ENCODE data around the gene ZNF316. TPM values are rescaled to one million over a fixed set of nuclear protein-coding genes. Genes with fewer than 3 reads are reported as not detected.

ZNF316 gene
- total RNA-seq (2021), result 22.2 and 23.4 TPM in 2 replicates
- long read RNA-seq, partial matches to known transcripts, result 0 of 3 reads
- long read RNA-seq, other reads (novel, unspliced or antisense), result 3 of 3 reads

DNA sequence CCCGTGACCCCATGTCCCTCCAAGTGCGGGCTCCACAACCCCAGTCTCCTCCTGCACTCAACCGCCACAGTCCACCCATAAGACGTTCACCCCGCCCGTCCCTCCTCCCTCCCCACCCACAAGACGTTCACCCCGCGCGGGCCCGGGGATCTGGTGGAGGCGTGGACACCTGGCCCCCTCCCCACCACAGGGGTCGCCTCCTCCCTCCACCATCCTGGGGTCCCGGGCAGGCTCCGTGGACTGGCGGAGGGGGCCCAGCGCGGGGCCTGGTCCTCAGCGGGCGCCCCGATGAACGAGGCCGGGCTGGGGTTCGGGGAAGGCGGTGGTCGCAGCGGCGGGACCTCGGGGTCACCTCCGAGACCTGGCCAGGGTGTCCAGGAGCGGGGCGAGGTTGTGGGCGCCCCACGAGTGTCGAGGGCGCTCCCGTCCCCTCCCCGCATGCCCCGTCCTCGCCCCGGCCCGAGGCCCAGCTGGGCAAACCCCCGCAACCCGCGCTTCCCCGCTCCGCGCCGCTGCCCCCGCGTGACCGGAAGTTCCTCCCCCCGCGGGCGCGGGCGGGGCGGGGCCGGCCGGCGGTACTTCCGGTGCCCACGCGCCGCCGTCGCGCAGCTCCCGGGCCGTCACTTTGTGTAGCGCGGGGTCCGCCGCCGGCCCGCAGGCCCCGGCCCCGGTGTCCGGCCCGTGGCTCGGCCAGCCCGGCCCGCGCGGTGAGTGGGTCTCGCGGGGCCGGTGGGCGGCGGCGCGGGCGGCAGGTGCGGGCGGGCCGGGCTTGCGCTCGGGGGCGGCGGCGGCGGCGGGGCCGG lies at the start of gene ZNF316:
ZNF316 (plus strand) TSS at position 578 of the 803 bp plus-strand sequence. CDS start 5,092 bp downstream, outside the sequence.
- Histone ChIP-seq H3K27ac (ENCODE audit: insufficient read length, low read depth, low read length) (no peak within 1 kb of the TSS), H3K4me2 (ENCODE audit: insufficient read depth, insufficient read length, low read length) (peak within 1 kb of the TSS; percentile 57), H4K20me1 (ENCODE audit: control insufficient read depth, insufficient read depth, insufficient read length) (no peaks in the 10 kb centered on the region), H3K9ac (ENCODE audit: extremely low read depth, insufficient read length, low read length) (no peak within 1 kb of the TSS), H2BK120ac (ENCODE audit: low read depth, low read length, poor library complexity, severe bottlenecking) (no peak within 1 kb of the TSS), H3K79me1 (ENCODE audit: insufficient read depth, low read depth, low read length, poor library complexity, severe bottlenecking) (no peaks in the 10 kb centered on the region), H2BK12ac (ENCODE audit: insufficient read length, low read depth, low read length) (no peak within 1 kb of the TSS), H3K18ac (ENCODE audit: insufficient read length, low read depth, low read length) (no peak within 1 kb of the TSS), H2AK5ac (ENCODE audit: insufficient read length, low read length) (no peak within 1 kb of the TSS), H4K91ac (ENCODE audit: insufficient read length, low read depth, low read length) (no peak within 1 kb of the TSS), H2AFZ (ENCODE audit: low read length) (no peak within 1 kb of the TSS), H2BK15ac (ENCODE audit: low read depth, low read length) (no peak within 1 kb of the TSS), H3K79me2 (ENCODE audit: insufficient read depth, low read length) (no peaks in the 10 kb centered on the region), H4K8ac (replicated peaks; ENCODE audit: insufficient read length, low read depth, low read length) (no peak within 1 kb of the TSS), H4K5ac (ENCODE audit: insufficient read length, low read depth, low read length) (no peak within 1 kb of the TSS), H3K14ac (ENCODE audit: insufficient read depth, low read length) (0 out of 2 replicates have a peak within 1 kb of the TSS, but pooled peaks have one; percentile 2), H3K23me2 (ENCODE audit: insufficient read length, low read depth, low read length, poor library complexity, severe bottlenecking) (peaks cover 10% of the 10 kb centered on the region), H3K27me3 (ENCODE audit: insufficient read depth, low read length) (no peaks in the 10 kb centered on the region), H3K23ac (ENCODE audit: insufficient read length, low read depth, low read length) (no peak within 1 kb of the TSS), H3K56ac (ENCODE audit: insufficient read length, low read depth, low read length) (no peak within 1 kb of the TSS), H2BK5ac (ENCODE audit: insufficient read length, low read length) (no peak within 1 kb of the TSS), H3T11ph (ENCODE audit: low read length) (no peak within 1 kb of the TSS), H3K9me3 (ENCODE audit: control insufficient read depth, low read depth, low read length) (no peaks in the 10 kb centered on the region), H3K4ac (ENCODE audit: low read depth, low read length) (no peak within 1 kb of the TSS), H3K4me1 (ENCODE audit: insufficient read depth, low read length) (no peaks in the 10 kb centered on the region; the same call in 1 of the 2 replicates), H2BK20ac (ENCODE audit: low read depth, low read length, poor library complexity, severe bottlenecking) (no peak within 1 kb of the TSS)
- Mint-ChIP-seq H3K27me3 (ENCODE audit: low read depth) (no peaks in the 10 kb centered on the region), H3K36me3 (ENCODE audit: insufficient read depth in 1 of 3, low read depth in 3 of 3) (peaks cover 4 to 18% (median 7%) of the 10 kb centered on the region in 3 experiments; a peak in 5 of 7 replicates), H3K9me3 (no peaks in the 10 kb centered on the region; a peak in 1 of 5 replicates), H3K4me1 (peaks cover 18 to 20% of the 10 kb centered on the region in 2 experiments), H3K27ac (peak within 1 kb of the TSS in 1 of 3 experiments; percentile 68; a peak in 1 of 7 replicates), H3K4me3 (peak within 1 kb of the TSS; percentile 74 to 85)
- WGBS (ENCODE audit: extremely low coverage, insufficient read length, low lambda C conversion rate), result no CpG with 5 or more reads among the region's 104 CpGs
- DNase-seq, result no peak
- TF ChIP-seq, protein P1, sequence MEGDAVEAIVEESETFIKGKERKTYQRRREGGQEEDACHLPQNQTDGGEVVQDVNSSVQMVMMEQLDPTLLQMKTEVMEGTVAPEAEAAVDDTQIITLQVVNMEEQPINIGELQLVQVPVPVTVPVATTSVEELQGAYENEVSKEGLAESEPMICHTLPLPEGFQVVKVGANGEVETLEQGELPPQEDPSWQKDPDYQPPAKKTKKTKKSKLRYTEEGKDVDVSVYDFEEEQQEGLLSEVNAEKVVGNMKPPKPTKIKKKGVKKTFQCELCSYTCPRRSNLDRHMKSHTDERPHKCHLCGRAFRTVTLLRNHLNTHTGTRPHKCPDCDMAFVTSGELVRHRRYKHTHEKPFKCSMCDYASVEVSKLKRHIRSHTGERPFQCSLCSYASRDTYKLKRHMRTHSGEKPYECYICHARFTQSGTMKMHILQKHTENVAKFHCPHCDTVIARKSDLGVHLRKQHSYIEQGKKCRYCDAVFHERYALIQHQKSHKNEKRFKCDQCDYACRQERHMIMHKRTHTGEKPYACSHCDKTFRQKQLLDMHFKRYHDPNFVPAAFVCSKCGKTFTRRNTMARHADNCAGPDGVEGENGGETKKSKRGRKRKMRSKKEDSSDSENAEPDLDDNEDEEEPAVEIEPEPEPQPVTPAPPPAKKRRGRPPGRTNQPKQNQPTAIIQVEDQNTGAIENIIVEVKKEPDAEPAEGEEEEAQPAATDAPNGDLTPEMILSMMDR (conservative IDR thresholded peaks at IDR 0.05), result no peak
